KMS-11 (cell line): ENCODE data around the gene PRPH2.

Source experiments
- H2AFZ ChIP-seq: fragments of 200-600 bp; sonication (generic); 2 replicates; pipeline ENCODE4 v1.6.1; 2016; ENCODE audit warnings: antibody characterized with exemption, mixed run types, low read depth
- H3K27ac ChIP-seq: fragments of 200-600 bp; sonication (generic); 2 replicates; pipeline ENCODE4 v1.6.1; 2016; ENCODE audit warnings: mild to moderate bottlenecking, mixed run types
- H3K27me3 ChIP-seq: fragments of 200-600 bp; sonication (generic); 2 replicates; pipeline ENCODE4 v1.6.1; 2017; ENCODE audit warnings: mild to moderate bottlenecking, low read depth, mixed run types, moderate library complexity; ENCODE audit not compliant: insufficient read depth
- H3K36me3 ChIP-seq: fragments of 200-600 bp; sonication (generic); 2 replicates; pipeline ENCODE4 v1.6.1; 2017; ENCODE audit warnings: mild to moderate bottlenecking, mixed run types; ENCODE audit not compliant: insufficient read depth
- H3K4me1 ChIP-seq: fragments of 200-600 bp; sonication (generic); 2 replicates; pipeline ENCODE4 v1.6.1; 2016; ENCODE audit warnings: mild to moderate bottlenecking, low read depth, mixed run types; ENCODE audit not compliant: poor library complexity, severe bottlenecking
- H3K4me2 ChIP-seq: fragments of 200-600 bp; sonication (generic); 2 replicates; pipeline ENCODE4 v1.7.0; 2016; ENCODE audit warnings: mild to moderate bottlenecking, mixed run types
- H3K4me3 ChIP-seq: fragments of 200-600 bp; sonication (generic); IDR thresholded peaks from 2 replicates; pipeline ENCODE4 v1.6.1; 2017; ENCODE audit warnings: low read depth, low read length, mixed read lengths; ENCODE audit not compliant: insufficient read depth
- H3K79me2 ChIP-seq: fragments of 200-600 bp; sonication (generic); 2 replicates; pipeline ENCODE4 v1.6.1; 2016; ENCODE audit warnings: low read depth, mixed run types; ENCODE audit not compliant: insufficient read depth
- H3K9ac ChIP-seq: fragments of 200-600 bp; sonication (generic); 2 replicates; pipeline ENCODE4 v1.6.1; 2016; ENCODE audit warnings: mild to moderate bottlenecking, mixed run types
- H4K20me1 ChIP-seq: fragments of 200-600 bp; sonication (generic); 2 replicates; pipeline ENCODE4 v1.6.1; 2016; ENCODE audit warnings: mild to moderate bottlenecking, mixed run types; ENCODE audit not compliant: insufficient read depth
- TF ChIP-seq, protein P1 (sequence below): fragments of 200-600 bp; sonication (generic); conservative IDR thresholded peaks from 2 replicates; pipeline ENCODE4 v1.6.1; 2017; ENCODE audit warnings: low read depth, mild to moderate bottlenecking, antibody characterized with exemption, low read length, moderate library complexity, mixed read lengths

The PRPH2 gene

DNA sequence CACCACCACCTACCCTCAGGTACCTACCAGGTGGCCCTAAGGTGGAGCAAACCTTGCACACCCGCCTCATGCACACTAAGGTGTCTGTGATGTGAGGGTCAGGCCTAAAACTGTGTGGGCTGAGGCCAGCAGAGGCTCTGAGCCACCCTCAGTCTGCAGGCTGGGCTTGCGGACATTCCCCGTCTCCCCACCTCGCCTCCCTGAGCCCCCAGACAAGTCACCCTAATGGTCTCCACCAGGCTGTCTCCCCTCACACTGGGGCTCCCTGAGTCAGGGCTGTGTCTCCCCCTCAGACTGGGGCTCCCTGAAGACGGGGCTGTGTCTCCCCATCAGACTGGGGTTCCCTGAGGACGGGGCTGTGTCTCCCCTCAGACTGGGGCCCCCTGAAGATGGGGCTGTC, 12.5 kb downstream of the PRPH2 start:
- Histone ChIP-seq H3K4me2 (no peak overlapping the region), H3K4me1 (no peaks in the 10 kb centered on the region), H2AFZ (no peak overlapping the region), H3K4me3 (no peak overlapping the region), H3K27me3 (no peaks in the 10 kb centered on the region), H3K79me2 (no peaks in the 10 kb centered on the region), H3K27ac (no peak overlapping the region), H3K9ac (no peak overlapping the region), H3K36me3 (no peaks in the 10 kb centered on the region), H4K20me1 (no peaks in the 10 kb centered on the region)
- TF ChIP-seq, protein P1, sequence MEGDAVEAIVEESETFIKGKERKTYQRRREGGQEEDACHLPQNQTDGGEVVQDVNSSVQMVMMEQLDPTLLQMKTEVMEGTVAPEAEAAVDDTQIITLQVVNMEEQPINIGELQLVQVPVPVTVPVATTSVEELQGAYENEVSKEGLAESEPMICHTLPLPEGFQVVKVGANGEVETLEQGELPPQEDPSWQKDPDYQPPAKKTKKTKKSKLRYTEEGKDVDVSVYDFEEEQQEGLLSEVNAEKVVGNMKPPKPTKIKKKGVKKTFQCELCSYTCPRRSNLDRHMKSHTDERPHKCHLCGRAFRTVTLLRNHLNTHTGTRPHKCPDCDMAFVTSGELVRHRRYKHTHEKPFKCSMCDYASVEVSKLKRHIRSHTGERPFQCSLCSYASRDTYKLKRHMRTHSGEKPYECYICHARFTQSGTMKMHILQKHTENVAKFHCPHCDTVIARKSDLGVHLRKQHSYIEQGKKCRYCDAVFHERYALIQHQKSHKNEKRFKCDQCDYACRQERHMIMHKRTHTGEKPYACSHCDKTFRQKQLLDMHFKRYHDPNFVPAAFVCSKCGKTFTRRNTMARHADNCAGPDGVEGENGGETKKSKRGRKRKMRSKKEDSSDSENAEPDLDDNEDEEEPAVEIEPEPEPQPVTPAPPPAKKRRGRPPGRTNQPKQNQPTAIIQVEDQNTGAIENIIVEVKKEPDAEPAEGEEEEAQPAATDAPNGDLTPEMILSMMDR = no peak

DNA sequence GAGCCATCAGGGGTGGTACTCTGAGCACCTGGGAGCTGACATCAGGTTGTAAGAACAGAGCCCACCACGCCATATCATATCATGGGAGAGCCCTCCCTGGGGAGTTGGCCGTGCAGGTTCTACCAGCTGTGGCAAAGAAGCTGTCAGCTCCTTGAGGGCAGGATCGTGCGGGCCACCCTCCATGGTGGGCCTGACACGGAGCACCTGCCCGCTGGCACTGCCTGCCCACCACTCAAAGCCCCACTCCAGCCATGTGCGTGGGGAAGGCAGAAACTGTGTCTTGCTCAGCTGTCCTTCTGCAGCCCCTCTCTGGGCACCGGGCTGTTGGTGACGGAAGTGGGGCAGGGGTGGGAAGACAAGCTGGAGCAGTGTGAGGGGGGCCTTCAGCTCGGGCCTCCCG, 14.3 kb downstream of the PRPH2 start:
- Histone ChIP-seq H3K4me2 (no peak overlapping the region), H3K4me3 (no peak overlapping the region)

DNA sequence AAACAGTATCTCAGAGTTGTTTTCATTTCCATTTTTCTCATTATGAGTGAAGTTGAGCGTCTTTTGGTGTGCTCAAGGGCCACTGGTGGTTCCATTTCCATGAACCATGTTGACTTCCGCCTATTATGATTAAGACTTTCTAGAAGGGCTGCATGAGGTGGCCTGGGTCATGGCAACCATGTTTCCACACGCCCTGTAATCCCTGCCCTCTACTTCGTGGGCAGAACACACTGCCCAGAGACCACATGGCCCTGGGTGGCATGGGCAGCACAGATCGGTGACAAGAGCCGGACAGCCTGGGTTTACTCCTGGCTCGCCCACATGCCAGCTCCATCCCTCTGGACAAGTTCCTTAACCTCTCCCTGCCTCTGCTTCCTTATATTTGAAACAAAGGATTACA, 14.8 kb downstream of the PRPH2 start:
- TF ChIP-seq, protein P1 = no peak
- H3K4me3 ChIP-seq = no peak overlapping the region
- H3K4me2 ChIP-seq = no peak overlapping the region
- no peak overlapping the region for H3K27ac ChIP-seq
- no peaks in the 10 kb centered on the region for H4K20me1 ChIP-seq
- H3K9ac ChIP-seq = no peak overlapping the region
- no peaks in the 10 kb centered on the region for H3K27me3 ChIP-seq
- no peak overlapping the region for H2AFZ ChIP-seq
- H3K79me2 ChIP-seq = no peaks in the 10 kb centered on the region
- H3K4me1 ChIP-seq = no peaks in the 10 kb centered on the region
- H3K36me3 ChIP-seq = no peaks in the 10 kb centered on the region

More for the DNA sequence above, 14.3 kb downstream of the PRPH2 start:
- Histone ChIP-seq H3K79me2 (no peaks in the 10 kb centered on the region), H3K9ac (no peak overlapping the region), H3K27me3 (no peaks in the 10 kb centered on the region), H3K4me1 (no peaks in the 10 kb centered on the region), H4K20me1 (no peaks in the 10 kb centered on the region), H3K27ac (no peak overlapping the region), H3K36me3 (no peaks in the 10 kb centered on the region), H2AFZ (no peak overlapping the region)
- TF ChIP-seq, protein P1 = no peak

DNA sequence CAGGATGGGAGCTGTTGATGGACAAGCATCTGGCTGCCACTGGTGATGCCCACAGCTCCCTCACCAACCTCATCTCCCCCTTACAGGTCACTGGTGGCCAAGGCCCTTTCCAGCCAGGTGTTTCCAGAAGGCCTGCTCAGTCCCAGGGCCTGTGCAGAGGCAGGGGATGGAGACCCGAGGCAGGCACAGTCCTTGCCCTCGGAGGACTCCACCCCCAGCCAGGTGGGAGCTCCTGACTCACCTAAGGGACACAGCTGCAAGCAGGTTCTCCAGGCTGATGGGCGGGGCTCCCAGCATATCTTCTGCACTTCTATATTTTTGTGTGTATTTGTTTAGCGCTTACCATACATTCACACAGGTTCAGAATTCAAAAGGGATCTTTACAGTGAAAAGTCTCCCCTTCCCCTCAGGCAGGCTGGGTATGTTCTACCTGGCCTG, 17.4 kb downstream of the PRPH2 start:
- no peaks in the 10 kb centered on the region for H3K4me1 ChIP-seq
- H3K4me2 ChIP-seq = no peak overlapping the region
- H3K36me3 ChIP-seq = no peaks in the 10 kb centered on the region
- H3K79me2 ChIP-seq = no peaks in the 10 kb centered on the region
- H3K9ac ChIP-seq = no peak overlapping the region
- H3K4me3 ChIP-seq = no peak overlapping the region
- H2AFZ ChIP-seq = no peak overlapping the region
- no peaks in the 10 kb centered on the region for H3K27me3 ChIP-seq
- H3K27ac ChIP-seq = no peak overlapping the region
- no peaks in the 10 kb centered on the region for H4K20me1 ChIP-seq
- TF ChIP-seq, protein P1 = no peak
